22Rv1 (cell line): ENCODE results near the gene BRCA2.

ENCODE experiments used
- CTCF ChIP-seq: fragments of 450-650 bp; IDR thresholded peaks from 2 replicates; pipeline ENCODE4 v1.5.1; 2017; ENCODE audit warnings: mild to moderate bottlenecking
- ZFX ChIP-seq: fragments of 450-650 bp; IDR thresholded peaks from 2 replicates; pipeline ENCODE4 v1.6.1; 2017; ENCODE audit warnings: antibody characterized with exemption, borderline replicate concordance

GRCh38 chr13:32419862-32420261 is 104.6 kb downstream of the BRCA2 start:
- TF ChIP-seq CTCF (no peak), ZFX (no peak)
